Measurements from ENCODE around the gene DIS3L2.

Gene DIS3L2

GRCh38 chr2:232216028-232216427, 254.5 kb downstream of the DIS3L2 start:
- Histone ChIP-seq H3K27ac (ENCODE audit: low read depth, low read length) (no peak overlapping the region), H3K9me3 (ENCODE audit: control insufficient read depth in 1 of 2, low read length in 2 of 2) (no peaks in the 10 kb centered on the region), H3K4me3 (ENCODE audit: low read depth in 1 of 2, low read length in 2 of 2) (no peak overlapping the region), H3K4me1 (ENCODE audit: control insufficient read depth in 1 of 2, insufficient read depth in 2 of 2, low read length in 2 of 2) (peaks cover 0 to 4% of the 10 kb centered on the region in 2 donors), H3K36me3 (ENCODE audit: control insufficient read depth in 1 of 2, insufficient read depth in 2 of 2, low read length in 2 of 2) (peaks cover 2 to 4% of the 10 kb centered on the region in 2 donors), H3K9ac (ENCODE audit: low read depth in 1 of 2, low read length in 2 of 2) (no peak overlapping the region), H3K27me3 (ENCODE audit: control insufficient read depth in 1 of 2, insufficient read depth in 2 of 2, low read length in 2 of 2) (no peaks in the 10 kb centered on the region)

- Histone ChIP-seq H3K9me3 (ENCODE audit: control insufficient read depth in 1 of 2, low read length in 2 of 2) (no peaks in the 10 kb centered on the region), H3K36me3 (ENCODE audit: control insufficient read depth in 1 of 2, insufficient read depth in 2 of 2, low read length in 2 of 2) (peaks cover 0 to 8% of the 10 kb centered on the region in 2 donors), H3K27me3 (ENCODE audit: control insufficient read depth in 1 of 2, insufficient read depth in 2 of 2, low read length in 2 of 2) (no peaks in the 10 kb centered on the region), H3K9ac (ENCODE audit: low read depth in 1 of 2, low read length in 2 of 2) (no peak overlapping the region), H3K4me3 (ENCODE audit: low read depth in 1 of 2, low read length in 2 of 2) (no peak overlapping the region), H3K4me1 (ENCODE audit: control insufficient read depth in 1 of 2, insufficient read depth in 2 of 2, low read length in 2 of 2) (peaks cover 0 to 4% of the 10 kb centered on the region in 2 donors), H3K27ac (ENCODE audit: low read depth, low read length) (no peak overlapping the region)
Measured at GRCh38 chr2:232218778-232219495, 257.4 kb downstream of the DIS3L2 start.

GRCh38 chr2:232219496-232219870, 258.0 kb downstream of the DIS3L2 start:
- Histone ChIP-seq H3K9me3 (ENCODE audit: control insufficient read depth in 1 of 2, low read length in 2 of 2) (no peaks in the 10 kb centered on the region), H3K4me3 (ENCODE audit: low read depth in 1 of 2, low read length in 2 of 2) (no peak overlapping the region), H3K27ac (ENCODE audit: low read depth, low read length) (no peak overlapping the region), H3K9ac (ENCODE audit: low read depth in 1 of 2, low read length in 2 of 2) (no peak overlapping the region), H3K4me1 (ENCODE audit: control insufficient read depth in 1 of 2, insufficient read depth in 2 of 2, low read length in 2 of 2) (peaks cover 0 to 4% of the 10 kb centered on the region in 2 donors), H3K27me3 (ENCODE audit: control insufficient read depth in 1 of 2, insufficient read depth in 2 of 2, low read length in 2 of 2) (no peaks in the 10 kb centered on the region), H3K36me3 (ENCODE audit: control insufficient read depth in 1 of 2, insufficient read depth in 2 of 2, low read length in 2 of 2) (peaks cover 0 to 8% of the 10 kb centered on the region in 2 donors)

GRCh38 chr2:232219932-232220331, 258.4 kb downstream of the DIS3L2 start:
- no peak overlapping the region for H3K27ac ChIP-seq (ENCODE audit: low read depth, low read length)

GRCh38 chr2:232225429-232225828, 263.9 kb downstream of the DIS3L2 start:
- H3K9ac ChIP-seq (ENCODE audit: low read depth in 1 of 2, low read length in 2 of 2): no peak overlapping the region
- no peak overlapping the region for H3K4me3 ChIP-seq (ENCODE audit: low read depth in 1 of 2, low read length in 2 of 2)
- H3K36me3 ChIP-seq (ENCODE audit: control insufficient read depth in 1 of 2, insufficient read depth in 2 of 2, low read length in 2 of 2): peaks cover 0 to 8% of the 10 kb centered on the region in 2 donors
- H3K27me3 ChIP-seq (ENCODE audit: control insufficient read depth in 1 of 2, insufficient read depth in 2 of 2, low read length in 2 of 2): no peaks in the 10 kb centered on the region
- no peaks in the 10 kb centered on the region for H3K9me3 ChIP-seq (ENCODE audit: control insufficient read depth in 1 of 2, low read length in 2 of 2)
- no peak overlapping the region for H3K27ac ChIP-seq (ENCODE audit: low read depth, low read length)
- H3K4me1 ChIP-seq (ENCODE audit: control insufficient read depth in 1 of 2, insufficient read depth in 2 of 2, low read length in 2 of 2): no peaks in the 10 kb centered on the region

More at GRCh38 chr2:232219932-232220331, 258.4 kb downstream of the DIS3L2 start:
- Histone ChIP-seq H3K27me3 (ENCODE audit: control insufficient read depth in 1 of 2, insufficient read depth in 2 of 2, low read length in 2 of 2) (no peaks in the 10 kb centered on the region), H3K9ac (ENCODE audit: low read depth in 1 of 2, low read length in 2 of 2) (no peak overlapping the region), H3K9me3 (ENCODE audit: control insufficient read depth in 1 of 2, low read length in 2 of 2) (no peaks in the 10 kb centered on the region), H3K4me1 (ENCODE audit: control insufficient read depth in 1 of 2, insufficient read depth in 2 of 2, low read length in 2 of 2) (peaks cover 0 to 4% of the 10 kb centered on the region in 2 donors), H3K36me3 (ENCODE audit: control insufficient read depth in 1 of 2, insufficient read depth in 2 of 2, low read length in 2 of 2) (peaks cover 0 to 8% of the 10 kb centered on the region in 2 donors), H3K4me3 (ENCODE audit: low read depth in 1 of 2, low read length in 2 of 2) (no peak overlapping the region)

- Histone ChIP-seq H3K27me3 (ENCODE audit: control insufficient read depth in 1 of 2, insufficient read depth in 2 of 2, low read length in 2 of 2) (no peaks in the 10 kb centered on the region), H3K9me3 (ENCODE audit: control insufficient read depth in 1 of 2, low read length in 2 of 2) (no peaks in the 10 kb centered on the region), H3K9ac (ENCODE audit: low read depth in 1 of 2, low read length in 2 of 2) (no peak overlapping the region), H3K4me1 (ENCODE audit: control insufficient read depth in 1 of 2, insufficient read depth in 2 of 2, low read length in 2 of 2) (no peaks in the 10 kb centered on the region), H3K27ac (ENCODE audit: low read depth, low read length) (no peak overlapping the region), H3K36me3 (ENCODE audit: control insufficient read depth in 1 of 2, insufficient read depth in 2 of 2, low read length in 2 of 2) (peaks cover 0 to 8% of the 10 kb centered on the region in 2 donors), H3K4me3 (ENCODE audit: low read depth in 1 of 2, low read length in 2 of 2) (no peak overlapping the region)
Measured at GRCh38 chr2:232225895-232226294, 264.4 kb downstream of the DIS3L2 start.

- Histone ChIP-seq H3K4me3 (ENCODE audit: low read depth in 1 of 2, low read length in 2 of 2) (no peak overlapping the region), H3K27ac (ENCODE audit: low read depth, low read length) (no peak overlapping the region), H3K4me1 (ENCODE audit: control insufficient read depth in 1 of 2, insufficient read depth in 2 of 2, low read length in 2 of 2) (no peaks in the 10 kb centered on the region), H3K9me3 (ENCODE audit: control insufficient read depth in 1 of 2, low read length in 2 of 2) (no peaks in the 10 kb centered on the region), H3K9ac (ENCODE audit: low read depth in 1 of 2, low read length in 2 of 2) (no peak overlapping the region), H3K27me3 (ENCODE audit: control insufficient read depth in 1 of 2, insufficient read depth in 2 of 2, low read length in 2 of 2) (no peaks in the 10 kb centered on the region), H3K36me3 (ENCODE audit: control insufficient read depth in 1 of 2, insufficient read depth in 2 of 2, low read length in 2 of 2) (peaks cover 0 to 4% of the 10 kb centered on the region in 2 donors)
Measured at GRCh38 chr2:232228332-232228731, 266.8 kb downstream of the DIS3L2 start.

- no peaks in the 10 kb centered on the region for H3K27me3 ChIP-seq (ENCODE audit: control insufficient read depth in 1 of 2, insufficient read depth in 2 of 2, low read length in 2 of 2)
- no peak overlapping the region for H3K9ac ChIP-seq (ENCODE audit: low read depth in 1 of 2, low read length in 2 of 2)
- H3K9me3 ChIP-seq (ENCODE audit: control insufficient read depth in 1 of 2, low read length in 2 of 2): no peaks in the 10 kb centered on the region
- H3K4me1 ChIP-seq (ENCODE audit: control insufficient read depth in 1 of 2, insufficient read depth in 2 of 2, low read length in 2 of 2): no peaks in the 10 kb centered on the region
- no peak overlapping the region for H3K27ac ChIP-seq (ENCODE audit: low read depth, low read length)
- H3K4me3 ChIP-seq (ENCODE audit: low read depth in 1 of 2, low read length in 2 of 2): no peak overlapping the region
- no peaks in the 10 kb centered on the region for H3K36me3 ChIP-seq (ENCODE audit: control insufficient read depth in 1 of 2, insufficient read depth in 2 of 2, low read length in 2 of 2)
Measured at GRCh38 chr2:232228971-232229894, 267.7 kb downstream of the DIS3L2 start.

- no peaks in the 10 kb centered on the region for H3K36me3 ChIP-seq (ENCODE audit: control insufficient read depth in 1 of 2, insufficient read depth in 2 of 2, low read length in 2 of 2)
- no peaks in the 10 kb centered on the region for H3K4me1 ChIP-seq (ENCODE audit: control insufficient read depth in 1 of 2, insufficient read depth in 2 of 2, low read length in 2 of 2)
- no peak overlapping the region for H3K27ac ChIP-seq (ENCODE audit: low read depth, low read length)
- no peak overlapping the region for H3K9ac ChIP-seq (ENCODE audit: low read depth in 1 of 2, low read length in 2 of 2)
- H3K9me3 ChIP-seq (ENCODE audit: control insufficient read depth in 1 of 2, low read length in 2 of 2): no peaks in the 10 kb centered on the region
- no peak overlapping the region for H3K4me3 ChIP-seq (ENCODE audit: low read depth in 1 of 2, low read length in 2 of 2)
- H3K27me3 ChIP-seq (ENCODE audit: control insufficient read depth in 1 of 2, insufficient read depth in 2 of 2, low read length in 2 of 2): no peaks in the 10 kb centered on the region
Measured at GRCh38 chr2:232229911-232230310, 268.4 kb downstream of the DIS3L2 start.

- no peaks in the 10 kb centered on the region for H3K4me1 ChIP-seq (ENCODE audit: control insufficient read depth in 1 of 2, insufficient read depth in 2 of 2, low read length in 2 of 2)
- H3K9ac ChIP-seq (ENCODE audit: low read depth in 1 of 2, low read length in 2 of 2): no peak overlapping the region
- no peaks in the 10 kb centered on the region for H3K36me3 ChIP-seq (ENCODE audit: control insufficient read depth in 1 of 2, insufficient read depth in 2 of 2, low read length in 2 of 2)
- no peak overlapping the region for H3K4me3 ChIP-seq (ENCODE audit: low read depth in 1 of 2, low read length in 2 of 2)
- no peaks in the 10 kb centered on the region for H3K9me3 ChIP-seq (ENCODE audit: control insufficient read depth in 1 of 2, low read length in 2 of 2)
- H3K27ac ChIP-seq (ENCODE audit: low read depth, low read length): no peak overlapping the region
- H3K27me3 ChIP-seq (ENCODE audit: control insufficient read depth in 1 of 2, insufficient read depth in 2 of 2, low read length in 2 of 2): no peaks in the 10 kb centered on the region
Measured at GRCh38 chr2:232230560-232230959, 269.0 kb downstream of the DIS3L2 start.

All from duodenal mucosa (tissue), 2 donors.